GM18861 (cell line): ENCODE data around the gene ZNG1C.
"Not testable (repeated sequence)": the region's sequence is repeated elsewhere in the genome, so short reads cannot be mapped to it uniquely, and the experiment has no call there.

Experiments
- ATAC-seq: cut with Tn5 transposase; IDR thresholded peaks from one replicate; pipeline ENCODE4 v1.9.1; 2021; ENCODE audit not compliant: unreplicated experiment

ZNG1C gene

GRCh38 chr9:68241683-68242082 lies at the start of gene ZNG1C:
Gene ZNG1C, plus strand, starts transcription at chr9:68241983. Its CDS starts 49 bp downstream, at chr9:68242032.
- not testable (repeated sequence) for ATAC-seq

GRCh38 chr9:68242437-68242836 lies 654 bp downstream of the ZNG1C start:
- not testable (repeated sequence) for ATAC-seq

- not testable (repeated sequence) for ATAC-seq
These were observed 39.3 kb downstream of the ZNG1C start for GRCh38 chr9:68281041-68281440.

- ATAC-seq: not testable (repeated sequence)
These were observed 60.8 kb downstream of the ZNG1C start, which contains the start of gene FOXD4L3 for GRCh38 chr9:68302567-68302966. Gene FOXD4L3, plus strand, starts transcription at chr9:68302867. Its CDS starts 85 bp downstream, at chr9:68302952.

- not testable (repeated sequence) for ATAC-seq
These were observed 62.0 kb downstream of the ZNG1C start for GRCh38 chr9:68303771-68304170.

GRCh38 chr9:68304212-68304611 lies 62.4 kb downstream of the ZNG1C start:
- not testable (repeated sequence) for ATAC-seq

GRCh38 chr9:68304777-68305176 lies 63.0 kb downstream of the ZNG1C start:
- ATAC-seq: not testable (repeated sequence)

- not testable (repeated sequence) for ATAC-seq
These were observed 64.0 kb downstream of the ZNG1C start for GRCh38 chr9:68305680-68306285.

GRCh38 chr9:68306391-68306964 lies 64.7 kb downstream of the ZNG1C start:
- not testable (repeated sequence) for ATAC-seq

GRCh38 chr9:68307127-68307526 lies 65.3 kb downstream of the ZNG1C start:
- ATAC-seq: not testable (repeated sequence)

- ATAC-seq: not testable (repeated sequence)
These were observed 65.9 kb downstream of the ZNG1C start for GRCh38 chr9:68307654-68308053.

GRCh38 chr9:68311208-68311607 lies 69.4 kb downstream of the ZNG1C start:
- ATAC-seq: not testable (repeated sequence)

GRCh38 chr9:68318209-68318608 lies 76.4 kb downstream of the ZNG1C start:
- ATAC-seq: not testable (repeated sequence)

- not testable (repeated sequence) for ATAC-seq
These were observed 82.0 kb downstream of the ZNG1C start for GRCh38 chr9:68323749-68324148.

GRCh38 chr9:68324518-68324917 lies 82.7 kb downstream of the ZNG1C start:
- not testable (repeated sequence) for ATAC-seq

- ATAC-seq: not testable (repeated sequence)
These were observed 87.3 kb downstream of the ZNG1C start for GRCh38 chr9:68329106-68329505.

GRCh38 chr9:68330531-68331173 lies 88.9 kb downstream of the ZNG1C start:
- ATAC-seq: not testable (repeated sequence)

- not testable (repeated sequence) for ATAC-seq
These were observed 90.3 kb downstream of the ZNG1C start for GRCh38 chr9:68332122-68332521.

GRCh38 chr9:68335935-68336334 lies 94.2 kb downstream of the ZNG1C start:
- not testable (repeated sequence) for ATAC-seq

- ATAC-seq: not testable (repeated sequence)
These were observed 95.0 kb downstream of the ZNG1C start for GRCh38 chr9:68336639-68337339.

GRCh38 chr9:68338000-68338399 lies 96.2 kb downstream of the ZNG1C start:
- not testable (repeated sequence) for ATAC-seq
